Measurements from ENCODE around the gene PAN3.

DNA sequence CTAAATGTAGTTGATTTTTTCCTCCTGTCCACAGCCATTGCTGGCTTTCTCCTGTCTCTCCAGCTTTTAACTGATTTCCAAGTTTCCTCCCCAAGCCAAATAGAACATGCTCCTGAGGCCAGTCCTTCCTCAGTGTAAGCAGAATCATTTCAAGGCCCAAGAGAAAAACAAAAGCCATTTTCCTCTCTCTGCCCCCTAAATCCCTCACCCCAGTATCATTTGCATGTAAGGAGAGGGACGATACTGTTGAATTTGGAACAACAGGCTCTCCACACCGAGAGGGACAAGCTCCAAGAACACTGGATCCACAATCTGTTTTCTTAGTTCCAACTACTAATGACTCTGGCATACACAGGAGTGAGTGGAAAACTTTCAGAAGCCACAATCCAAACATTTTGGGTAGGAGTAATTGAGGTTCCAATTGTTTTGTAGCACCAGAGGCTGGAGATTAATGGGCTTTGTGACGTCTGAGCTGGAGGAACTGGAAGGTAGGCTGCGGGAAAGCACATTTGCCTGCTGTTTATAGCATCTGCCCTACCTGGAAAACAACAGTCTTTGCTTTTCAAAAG lies 199.7 kb downstream of the PAN3 start:
- TF ChIP-seq POLR2A (IDR thresholded peaks at IDR 0.05) (no peak), POLR2AphosphoS5 (IDR thresholded peaks at IDR 0.05) (peak in 1 of 4 donors; percentile 9)
- TF ChIP-seq, protein P1, sequence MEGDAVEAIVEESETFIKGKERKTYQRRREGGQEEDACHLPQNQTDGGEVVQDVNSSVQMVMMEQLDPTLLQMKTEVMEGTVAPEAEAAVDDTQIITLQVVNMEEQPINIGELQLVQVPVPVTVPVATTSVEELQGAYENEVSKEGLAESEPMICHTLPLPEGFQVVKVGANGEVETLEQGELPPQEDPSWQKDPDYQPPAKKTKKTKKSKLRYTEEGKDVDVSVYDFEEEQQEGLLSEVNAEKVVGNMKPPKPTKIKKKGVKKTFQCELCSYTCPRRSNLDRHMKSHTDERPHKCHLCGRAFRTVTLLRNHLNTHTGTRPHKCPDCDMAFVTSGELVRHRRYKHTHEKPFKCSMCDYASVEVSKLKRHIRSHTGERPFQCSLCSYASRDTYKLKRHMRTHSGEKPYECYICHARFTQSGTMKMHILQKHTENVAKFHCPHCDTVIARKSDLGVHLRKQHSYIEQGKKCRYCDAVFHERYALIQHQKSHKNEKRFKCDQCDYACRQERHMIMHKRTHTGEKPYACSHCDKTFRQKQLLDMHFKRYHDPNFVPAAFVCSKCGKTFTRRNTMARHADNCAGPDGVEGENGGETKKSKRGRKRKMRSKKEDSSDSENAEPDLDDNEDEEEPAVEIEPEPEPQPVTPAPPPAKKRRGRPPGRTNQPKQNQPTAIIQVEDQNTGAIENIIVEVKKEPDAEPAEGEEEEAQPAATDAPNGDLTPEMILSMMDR (IDR thresholded peaks at IDR 0.05), result no peak

Measured in sigmoid colon (tissue), 4 donors.